SU-DHL-6 (cell line): ENCODE measurements around the gene MAD2L1BP.

Experiments
- EZH2phosphoT487 ChIP-seq: fragments of 200-600 bp; sonication (generic), shearing (Covaris generic); conservative IDR thresholded peaks from 2 replicates; pipeline ENCODE4 v1.6.1; 2018; ENCODE audit warnings: mild to moderate bottlenecking, antibody characterized with exemption, low read length, moderate library complexity, mixed read lengths
- TF ChIP-seq, protein P1 (sequence below): fragments of 200-600 bp; sonication (generic); IDR thresholded peaks from one replicate; pipeline ENCODE4 v1.5.1; 2017; ENCODE audit warnings: antibody characterized with exemption, mild to moderate bottlenecking, low read length, moderate library complexity; ENCODE audit not compliant: insufficient read depth, poor library complexity, severe bottlenecking

DNA sequence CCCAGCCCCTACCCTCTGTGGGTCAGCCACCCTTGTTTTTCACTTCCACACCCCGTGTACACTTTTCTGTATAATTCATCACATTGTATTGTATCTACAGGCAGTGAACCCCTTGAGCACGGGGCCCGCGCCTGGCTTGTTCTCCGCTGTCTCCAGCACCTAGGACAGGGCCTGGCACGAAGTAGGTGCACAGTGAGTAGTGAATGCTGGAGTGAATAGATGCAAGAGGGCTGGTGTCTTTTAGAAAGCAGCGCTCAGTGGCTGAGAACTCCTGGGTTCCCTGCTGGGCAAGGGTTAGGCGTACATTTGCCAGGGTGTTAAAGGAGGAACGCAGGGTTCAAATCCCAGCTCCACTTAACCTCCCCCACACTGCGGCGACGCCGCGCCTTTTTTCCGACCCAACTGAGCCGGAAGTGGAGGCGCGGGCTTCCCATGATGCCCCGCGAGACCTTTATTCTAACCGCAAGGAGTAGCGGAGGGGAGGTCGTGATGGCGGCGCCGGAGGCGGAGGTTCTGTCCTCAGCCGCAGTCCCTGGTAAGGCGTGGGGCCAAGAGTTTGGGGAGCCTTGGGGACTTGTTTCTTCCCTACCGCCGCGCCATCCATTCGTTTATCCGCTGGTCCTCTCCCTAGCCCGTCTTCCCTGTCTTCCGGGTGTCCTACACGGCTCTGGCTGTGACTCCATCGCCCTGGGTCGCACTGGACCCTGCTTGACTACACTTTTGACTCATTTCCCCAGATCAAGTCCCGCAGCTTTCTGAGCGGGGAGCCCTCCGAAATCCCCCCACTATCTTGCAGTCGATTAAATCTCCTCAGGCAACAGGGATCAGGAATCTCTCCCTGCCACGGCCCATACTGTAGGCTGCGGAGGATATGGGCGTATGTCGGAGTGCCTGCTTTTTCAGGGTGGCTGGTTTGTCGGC lies at the start of gene MAD2L1BP:
- TF ChIP-seq, protein P1, sequence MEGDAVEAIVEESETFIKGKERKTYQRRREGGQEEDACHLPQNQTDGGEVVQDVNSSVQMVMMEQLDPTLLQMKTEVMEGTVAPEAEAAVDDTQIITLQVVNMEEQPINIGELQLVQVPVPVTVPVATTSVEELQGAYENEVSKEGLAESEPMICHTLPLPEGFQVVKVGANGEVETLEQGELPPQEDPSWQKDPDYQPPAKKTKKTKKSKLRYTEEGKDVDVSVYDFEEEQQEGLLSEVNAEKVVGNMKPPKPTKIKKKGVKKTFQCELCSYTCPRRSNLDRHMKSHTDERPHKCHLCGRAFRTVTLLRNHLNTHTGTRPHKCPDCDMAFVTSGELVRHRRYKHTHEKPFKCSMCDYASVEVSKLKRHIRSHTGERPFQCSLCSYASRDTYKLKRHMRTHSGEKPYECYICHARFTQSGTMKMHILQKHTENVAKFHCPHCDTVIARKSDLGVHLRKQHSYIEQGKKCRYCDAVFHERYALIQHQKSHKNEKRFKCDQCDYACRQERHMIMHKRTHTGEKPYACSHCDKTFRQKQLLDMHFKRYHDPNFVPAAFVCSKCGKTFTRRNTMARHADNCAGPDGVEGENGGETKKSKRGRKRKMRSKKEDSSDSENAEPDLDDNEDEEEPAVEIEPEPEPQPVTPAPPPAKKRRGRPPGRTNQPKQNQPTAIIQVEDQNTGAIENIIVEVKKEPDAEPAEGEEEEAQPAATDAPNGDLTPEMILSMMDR, result no peak
- no peak for TF ChIP-seq EZH2phosphoT487
